GM12878 (cell line): ENCODE data around the gene RER1. TPM values are rescaled to one million over a fixed set of nuclear protein-coding genes. Genes with fewer than 3 reads are reported as not detected.

Source experiments
- ATAC-seq: fragments of 200-7000 bp; cut with Tn5 transposase; 3 replicates; pipeline ENCODE4 v1.9.1; 2020; ENCODE audit warnings: mild to moderate bottlenecking, moderate library complexity
- Bru-seq: library from RNA; stranded (reverse); fragments of 400-500 nt; gene quantifications from one replicate; lab custom pipeline; 2021; lab: Mats Ljungman, UMichigan
- BruChase-seq, 2 experiments: library from RNA; stranded (reverse); fragments of 400-500 nt; gene quantifications; one replicate each; lab custom pipeline; 2021; lab: Mats Ljungman, UMichigan
- BruUV-seq: library from RNA; stranded (reverse); fragments of 400-500 nt; replicated peaks from 2 replicates; lab custom pipeline; 2021; lab: Mats Ljungman, UMichigan
- CTCF ChIA-PET: fragments of 300-600 bp; sonication (Branson Sonifier 250); formaldehyde crosslinking; extraction: SDS; loops from one replicate; lab custom pipeline; 2021; ENCODE audit warnings: inconsistent platforms; lab: Yijun Ruan, JAX
- POLR2A ChIA-PET: fragments of 350-600 bp; formaldehyde crosslinking; extraction: SDS; loops from one replicate; lab custom pipeline; 2021; ENCODE audit warnings: inconsistent platforms; lab: Charles Lee
- RAD21 ChIA-PET: fragments of 300-600 bp; sonication (Branson Sonifier 250); formaldehyde crosslinking; loops from one replicate; lab custom pipeline; 2023; ENCODE audit warnings: antibody characterized with exemption; ENCODE audit not compliant: unreplicated experiment; lab: Charles Lee
- SMC1A ChIA-PET: fragments of 300-600 bp; sonication (Branson Sonifier 250); formaldehyde crosslinking; loops from one replicate; lab custom pipeline; 2023; ENCODE audit not compliant: unreplicated experiment, uncharacterized antibody; lab: Charles Lee
- DNase-seq: peaks from one replicate; pipeline ENCODE4 v3.0.0-alpha.2; 2011; ENCODE audit warnings: low read depth, low spot score
- FAIRE-seq: peaks from 3 replicates; lab custom pipeline; 2011; peaks lifted over from hg19 to GRCh38; lab: Jason Lieb, UNC
- H2AFZ ChIP-seq: 2 replicates; pipeline ENCODE4 v1.6.0; 2011; ENCODE audit warnings: low read depth, low read length, control low read depth; ENCODE audit not compliant: control insufficient read depth
- H3K27ac ChIP-seq: 2 replicates; pipeline ENCODE4 v1.5.1; 2011; ENCODE audit warnings: control low read depth; ENCODE audit not compliant: control insufficient read depth, insufficient read depth
- H3K27me3 ChIP-seq, 2 experiments: replicated peaks in 1 of 2; 2 replicates each; pipeline versions ENCODE4 v1.6.0 to v1.6.1; 2011; ENCODE audit warnings: low read length in 1 of 2; ENCODE audit not compliant: control insufficient read depth in 2 of 2, insufficient read depth in 2 of 2
- H3K36me3 ChIP-seq, 2 experiments: 2 replicates each; pipeline ENCODE4 v1.5.1; 2011; ENCODE audit warnings: low read length in 1 of 2; ENCODE audit not compliant: control insufficient read depth in 2 of 2, insufficient read depth in 2 of 2
- H3K4me1 ChIP-seq: 2 replicates; pipeline ENCODE4 v1.6.1; 2011; ENCODE audit warnings: mild to moderate bottlenecking, low read length, moderate library complexity, mixed read lengths; ENCODE audit not compliant: control insufficient read depth, insufficient read depth
- H3K4me2 ChIP-seq: 2 replicates; pipeline ENCODE4 v1.6.0; 2011; ENCODE audit warnings: control low read depth; ENCODE audit not compliant: control insufficient read depth, insufficient read depth
- H3K4me3 ChIP-seq: fragments of 200-600 bp; sonication (generic); 2 replicates; pipeline ENCODE4 v1.5.1; 2016
- H3K79me2 ChIP-seq: 2 replicates; pipeline ENCODE4 v1.6.0; 2011; ENCODE audit warnings: low read length; ENCODE audit not compliant: control insufficient read depth, insufficient read depth
- H3K9ac ChIP-seq: 2 replicates; pipeline ENCODE4 v1.8.0; 2011; ENCODE audit warnings: low read length, control low read depth, mixed read lengths; ENCODE audit not compliant: control insufficient read depth, insufficient read depth
- H3K9me3 ChIP-seq: replicated peaks from 3 replicates; pipeline ENCODE4 v1.5.1; 2011; ENCODE audit warnings: mild to moderate bottlenecking, low read length; ENCODE audit not compliant: control insufficient read depth, insufficient read depth
- H4K20me1 ChIP-seq: 2 replicates; pipeline ENCODE4 v1.6.0; 2011; ENCODE audit not compliant: control insufficient read depth, insufficient read depth
- BCL11A ChIP-seq: IDR thresholded peaks from 2 replicates; pipeline ENCODE4 v1.6.1; 2011; ENCODE audit warnings: low read depth, low read length
- BMI1 ChIP-seq: fragments of 450-650 bp; IDR thresholded peaks from 2 replicates; pipeline ENCODE4 v1.6.1; 2016; ENCODE audit warnings: mild to moderate bottlenecking, moderate library complexity, borderline replicate concordance
- DPF2 ChIP-seq: fragments of 450-650 bp; IDR thresholded peaks from 2 replicates; pipeline ENCODE4 v1.6.1; 2017; ENCODE audit warnings: mild to moderate bottlenecking
- GABPA ChIP-seq: IDR thresholded peaks from 2 replicates; pipeline ENCODE4 v1.6.1; 2014; ENCODE audit warnings: antibody characterized with exemption, low read depth, mild to moderate bottlenecking, inconsistent platforms
- IKZF1 ChIP-seq: fragments of 450-650 bp; conservative IDR thresholded peaks from 2 replicates; pipeline ENCODE4 v1.6.1; 2017; ENCODE audit warnings: antibody characterized with exemption, mild to moderate bottlenecking
- IKZF2 ChIP-seq, 2 experiments: fragments of 450-650 bp; IDR thresholded peaks; 2 replicates each; pipeline ENCODE4 v1.6.1; 2017; ENCODE audit warnings: mild to moderate bottlenecking in 2 of 2, moderate library complexity in 2 of 2
- MXI1 ChIP-seq: fragments of 150-350 bp; IDR thresholded peaks from 2 replicates; pipeline ENCODE4 v1.6.1; 2011; ENCODE audit warnings: low read depth, mild to moderate bottlenecking, inconsistent platforms, low read length, improper control_type of control experiment
- NRF1 ChIP-seq: conservative IDR thresholded peaks from 2 replicates; pipeline ENCODE4 v1.6.1; 2011; ENCODE audit warnings: mild to moderate bottlenecking, low read depth, low read length, improper control_type of control experiment
- RBBP5 ChIP-seq: fragments of 200-600 bp; sonication (generic); conservative IDR thresholded peaks from 2 replicates; pipeline ENCODE4 v1.6.1; 2016
- SIN3A ChIP-seq: IDR thresholded peaks from 2 replicates; pipeline ENCODE4 v1.6.1; 2012; ENCODE audit warnings: low read depth, low read length, improper control_type of control experiment
- TCF12 ChIP-seq: IDR thresholded peaks from 2 replicates; pipeline ENCODE4 v1.6.1; 2011; ENCODE audit warnings: low read depth, mild to moderate bottlenecking, low read length
- WGBS: methylation state at CpG from one replicate; pipeline ENCODE4 v1.1.6; 2016; ENCODE audit warnings: low lambda C conversion rate; ENCODE audit not compliant: insufficient replicate concordance, insufficient coverage; ENCODE audit errors: missing lambda C conversion rate; 5-methylcytosine and 5-hydroxymethylcytosine counted together
- in situ Hi-C: fragments of 300-500 bp; cut with MboI; formaldehyde crosslinking; loops from 9 replicates; pipeline ENCODE4 v1.14.3; 2018; ENCODE audit warnings: mixed read lengths
- intact Hi-C: fragments of 100-400 bp; cut with micrococcal nuclease; formaldehyde crosslinking; loops from one replicate; pipeline ENCODE4 v1.14.2; 2022; ENCODE audit not compliant: unreplicated experiment
- long read RNA-seq, 2 experiments: library from polyadenylated mRNA; unstranded; transcript quantifications; one replicate each; pipeline ENCODE4 v2.0.0, GENCODE V29; 2019 to 2020
- polyA minus RNA-seq, 3 experiments: library from RNA; depleted of rRNA, polyadenylated mRNA; stranded (reverse); fragments of >200 nt; gene quantifications; 2 replicates each; pipeline ENCODE4 v1.2.3, GENCODE V29; 2011
- polyA plus RNA-seq, 11 experiments: library from polyadenylated mRNA; depleted of rRNA in 4 of 11; unstranded in 6 of 11; stranded (reverse) in 5 of 11; fragments of >200 nt; fragmentation: Nextera tagmentation in 4 of 11; fragmentation: Illumina TruSeq in 1 of 11; extraction: Ambion mirVana in 4 of 11; extraction: Trizol in 1 of 11; gene quantifications; 1 replicate in 1 of 11; 2 replicates in 10 of 11; pipeline versions ENCODE4 v1.2.1 to v1.2.3, GENCODE V29; 2011 to 2016; ENCODE audit warnings: inconsistent platforms in 2 of 11, missing spikeins in 2 of 11, low read depth in 1 of 11
- total RNA-seq, 4 experiments: library from RNA; depleted of rRNA in 3 of 4; stranded (reverse); fragments of >200 nt in 3 of 4; fragmentation: Illumina TruSeq in 1 of 4; extraction: Trizol in 1 of 4; gene quantifications; 2 replicates each; pipeline versions ENCODE4 v1.2.1 to v1.2.3, GENCODE V29; 2013 to 2021
- TF ChIP-seq, protein P1 (sequence below): fragments of 450-650 bp; IDR thresholded peaks from 2 replicates; pipeline ENCODE4 v1.6.1; 2016; ENCODE audit warnings: mild to moderate bottlenecking
- TF ChIP-seq, protein P2 (sequence below): fragments of 450-650 bp; IDR thresholded peaks from 2 replicates; pipeline ENCODE4 v1.6.1; 2014; ENCODE audit warnings: mild to moderate bottlenecking
- TF ChIP-seq, protein P3 (sequence below): IDR thresholded peaks from 2 replicates; pipeline ENCODE4 v1.6.1; 2012; ENCODE audit warnings: low read depth, low read length, improper control_type of control experiment

RER1 gene, protein sequence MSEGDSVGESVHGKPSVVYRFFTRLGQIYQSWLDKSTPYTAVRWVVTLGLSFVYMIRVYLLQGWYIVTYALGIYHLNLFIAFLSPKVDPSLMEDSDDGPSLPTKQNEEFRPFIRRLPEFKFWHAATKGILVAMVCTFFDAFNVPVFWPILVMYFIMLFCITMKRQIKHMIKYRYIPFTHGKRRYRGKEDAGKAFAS
- total RNA-seq (2013; cell fraction: nucleolus; rRNA removed), result 63.7 and 66.3 TPM in 2 replicates
- total RNA-seq (2014; rRNA removed) (82.1 and 105 TPM in 2 replicates), total RNA-seq (2014; rRNA removed; fragmentation: Illumina TruSeq; extraction: Trizol) (80.8 and 84.8 TPM in 2 replicates), total RNA-seq (2021) (145 and 149 TPM in 2 replicates), polyA plus RNA-seq (2011; rRNA removed) (194 and 216 TPM in 2 replicates), polyA plus RNA-seq (2014; fragmentation: Illumina TruSeq; extraction: Trizol) (172 and 189 TPM in 2 replicates), polyA plus RNA-seq (2014; fragmentation: Nextera tagmentation; extraction: Ambion mirVana) (10 to 100 TPM; 29.2 to 48.5 TPM), polyA plus RNA-seq (2014; rRNA removed) (105 and 124 TPM in 2 replicates), polyA plus RNA-seq (2016; fragmentation: Nextera tagmentation; extraction: Ambion mirVana) (100 to 1,000 TPM; 268 to 274 TPM), polyA minus RNA-seq (2011; rRNA and poly(A)+ RNA removed) (151 and 226 TPM in 2 replicates), Bru-seq, nascent RNA (percentile 89 among the genes with signal in this experiment), BruChase-seq, experiment 1, labeled RNA remaining after a 6-hour chase (percentile 95 among the genes with signal in this experiment), BruChase-seq, experiment 2, labeled RNA remaining after a 2-hour chase (percentile 94 among the genes with signal in this experiment)
- 26.0 TPM for polyA plus RNA-seq (2011; ENCODE audit: low read depth)
- 152 and 242 TPM in 2 replicates for polyA plus RNA-seq (2011; cell fraction: cytosol; rRNA removed)
- polyA plus RNA-seq (2011; cell fraction: nucleus; rRNA removed), result 185 and 207 TPM in 2 replicates
- 81.4 and 94.1 TPM in 2 replicates for polyA plus RNA-seq (2012)
- polyA minus RNA-seq (2011; cell fraction: cytosol; rRNA and poly(A)+ RNA removed), result 29.3 and 33.4 TPM in 2 replicates
- polyA minus RNA-seq (2011; cell fraction: nucleus; rRNA and poly(A)+ RNA removed), result 18.0 and 21.5 TPM in 2 replicates
- long read RNA-seq, experiment 1, transcript RER1-209 (7 exons, 3,044 nt), result major isoform, 92 of 128 reads
- long read RNA-seq, experiment 1, partial matches to known transcripts, result 0 of 128 reads
- long read RNA-seq, experiment 1, other reads (novel, unspliced or antisense), result 31 of 128 reads
- long read RNA-seq, experiment 2, transcript RER1-203 (6 exons, 3,000 nt), result minor isoform, 5 of 481 reads
- long read RNA-seq, experiment 2, transcript RER1-202 (7 exons, 1,404 nt), result minor isoform, 6 of 481 reads
- long read RNA-seq, experiment 2, transcript RER1-209 (7 exons, 3,044 nt), result major isoform, 357 of 481 reads
- long read RNA-seq, experiment 2, partial matches to known transcripts, result 2 of 481 reads
- long read RNA-seq, experiment 2, other reads (novel, unspliced or antisense), result 107 of 481 reads

DNA sequence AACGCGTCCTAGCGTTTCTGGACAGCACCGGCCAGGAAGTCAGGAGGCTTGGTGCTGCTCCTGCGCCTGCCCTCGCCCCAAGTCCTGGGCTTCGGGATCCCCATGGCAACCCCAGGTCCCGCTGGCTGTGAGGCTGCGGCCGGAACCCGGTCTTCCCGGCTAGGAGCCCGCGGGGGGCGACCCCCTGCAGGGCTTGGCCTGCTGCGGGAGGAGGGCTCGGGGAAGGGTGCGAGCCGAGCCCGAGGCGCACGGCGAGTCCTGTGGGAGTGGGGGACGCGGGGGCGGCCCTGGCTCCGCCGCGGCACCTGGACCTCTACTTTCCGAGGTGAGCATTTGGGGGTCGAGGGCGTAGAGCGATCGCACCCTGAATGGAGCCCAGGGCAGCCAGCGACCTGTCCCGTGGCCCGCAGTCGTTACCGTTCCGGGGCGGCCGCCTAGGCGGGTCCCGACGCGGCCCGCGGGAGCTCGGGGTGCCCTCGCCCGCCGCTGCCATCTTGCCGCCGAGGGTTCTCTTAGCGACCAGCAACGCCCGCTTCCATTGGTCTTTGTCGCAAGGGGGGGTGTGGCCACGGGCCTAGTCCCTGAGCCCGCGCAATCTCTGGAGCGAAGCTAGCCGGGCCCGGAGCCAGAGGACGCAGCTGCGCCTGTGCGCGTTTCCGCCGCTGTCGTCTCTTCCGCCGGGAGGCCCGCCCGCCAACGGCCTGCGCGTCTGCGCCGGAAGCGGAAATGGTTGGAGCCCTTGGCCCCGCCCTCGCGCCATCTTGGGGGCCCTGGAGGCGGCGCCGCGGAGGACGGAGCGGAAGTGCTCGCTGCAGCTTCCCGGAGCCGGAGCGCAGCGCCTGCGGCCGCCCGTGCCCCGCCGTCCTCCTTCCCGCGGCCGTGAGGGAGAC lies at the start of gene RER1, which contains the start of gene MORN1:
Gene RER1, plus strand, starts transcription at position 801 of the 890 bp plus-strand sequence. CDS start 3,950 bp downstream, outside the sequence.
Gene MORN1, minus strand, starts transcription at position 514 of the 890 bp plus-strand sequence. Its CDS starts 21 bp downstream, at position 493.
- Histone ChIP-seq H3K4me3 (peak within 1 kb of the TSS; percentile 98), H3K36me3 (peaks cover 4 to 8% of the 10 kb centered on the region in 2 experiments; a peak in 1 of 4 replicates), H3K9me3 (no peaks in the 10 kb centered on the region), H3K79me2 (peaks cover 51% of the 10 kb centered on the region), H2AFZ (peak within 1 kb of the TSS; percentile 86), H3K4me1 (peaks cover 42% of the 10 kb centered on the region), H3K27me3 (no peaks in the 10 kb centered on the region), H4K20me1 (no peaks in the 10 kb centered on the region), H3K27ac (peak within 1 kb of the TSS; percentile 71), H3K9ac (peak within 1 kb of the TSS; percentile 92), H3K4me2 (peak within 1 kb of the TSS; percentile 95)
- CTCF ChIA-PET, result interaction anchor here (1.0 to 1.5 kb wide), 3 partner anchors 10 to 196 kb away, joined by 4 to 10 read pairs (median 7); partner anchors contain the start of gene FAAP20
- FAIRE-seq (peak; percentile 97), DNase-seq (peak; percentile 93), ATAC-seq (peak; percentile 97)
- WGBS, result under 1% methylated on average over 101 of the region's 103 CpGs
- TSS peak; percentile 54 for BruUV-seq
- in situ Hi-C loops (no loop called here), intact Hi-C loops (no loop called here)
- RAD21 ChIA-PET, result interaction anchor here (0.9 to 1.9 kb wide), 5 partner anchors 10 to 196 kb away, joined by 3 to 16 read pairs (median 10); partner anchors contain the start of genes FAAP20 and PANK4
- POLR2A ChIA-PET, result interaction anchor here (0.7 to 1.7 kb wide), 7 partner anchors 9 to 196 kb away, joined by 3 to 5 read pairs (median 4); partner anchors contain the start of genes FAAP20 and PANK4
- SMC1A ChIA-PET, result interaction anchor here (0.8 to 3.2 kb wide), 3 partner anchors 20 to 196 kb away, joined by 3 to 11 read pairs (median 4); partner anchors contain the start of genes FAAP20 and PEX10
- TF ChIP-seq TCF12 (peak; percentile 73), IKZF1 (peak; percentile 94), GABPA (peak; percentile 91), RBBP5 (no peak), IKZF2 (IDR thresholded peaks at IDR 0.05) (no peak), DPF2 (peak; percentile 23; the same call in 1 of the 2 replicates), BCL11A (no peak), SIN3A (peak; percentile 98), MXI1 (peak; percentile 99), NRF1 (peak; percentile 85), BMI1 (peak; percentile 91)
- TF ChIP-seq, protein P1, sequence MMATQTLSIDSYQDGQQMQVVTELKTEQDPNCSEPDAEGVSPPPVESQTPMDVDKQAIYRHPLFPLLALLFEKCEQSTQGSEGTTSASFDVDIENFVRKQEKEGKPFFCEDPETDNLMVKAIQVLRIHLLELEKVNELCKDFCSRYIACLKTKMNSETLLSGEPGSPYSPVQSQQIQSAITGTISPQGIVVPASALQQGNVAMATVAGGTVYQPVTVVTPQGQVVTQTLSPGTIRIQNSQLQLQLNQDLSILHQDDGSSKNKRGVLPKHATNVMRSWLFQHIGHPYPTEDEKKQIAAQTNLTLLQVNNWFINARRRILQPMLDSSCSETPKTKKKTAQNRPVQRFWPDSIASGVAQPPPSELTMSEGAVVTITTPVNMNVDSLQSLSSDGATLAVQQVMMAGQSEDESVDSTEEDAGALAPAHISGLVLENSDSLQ, result peak; percentile 55
- TF ChIP-seq, protein P2, sequence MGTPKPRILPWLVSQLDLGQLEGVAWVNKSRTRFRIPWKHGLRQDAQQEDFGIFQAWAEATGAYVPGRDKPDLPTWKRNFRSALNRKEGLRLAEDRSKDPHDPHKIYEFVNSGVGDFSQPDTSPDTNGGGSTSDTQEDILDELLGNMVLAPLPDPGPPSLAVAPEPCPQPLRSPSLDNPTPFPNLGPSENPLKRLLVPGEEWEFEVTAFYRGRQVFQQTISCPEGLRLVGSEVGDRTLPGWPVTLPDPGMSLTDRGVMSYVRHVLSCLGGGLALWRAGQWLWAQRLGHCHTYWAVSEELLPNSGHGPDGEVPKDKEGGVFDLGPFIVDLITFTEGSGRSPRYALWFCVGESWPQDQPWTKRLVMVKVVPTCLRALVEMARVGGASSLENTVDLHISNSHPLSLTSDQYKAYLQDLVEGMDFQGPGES, result peak; percentile 21; the same call in 1 of the 2 replicates
- TF ChIP-seq, protein P3, sequence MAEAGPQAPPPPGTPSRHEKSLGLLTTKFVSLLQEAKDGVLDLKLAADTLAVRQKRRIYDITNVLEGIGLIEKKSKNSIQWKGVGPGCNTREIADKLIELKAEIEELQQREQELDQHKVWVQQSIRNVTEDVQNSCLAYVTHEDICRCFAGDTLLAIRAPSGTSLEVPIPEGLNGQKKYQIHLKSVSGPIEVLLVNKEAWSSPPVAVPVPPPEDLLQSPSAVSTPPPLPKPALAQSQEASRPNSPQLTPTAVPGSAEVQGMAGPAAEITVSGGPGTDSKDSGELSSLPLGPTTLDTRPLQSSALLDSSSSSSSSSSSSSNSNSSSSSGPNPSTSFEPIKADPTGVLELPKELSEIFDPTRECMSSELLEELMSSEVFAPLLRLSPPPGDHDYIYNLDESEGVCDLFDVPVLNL, result peak; percentile 62; the same call in 1 of the 2 replicates
